GM23338 (cell line): ENCODE data around the gene ARL11. TPM values are rescaled to one million over a fixed set of nuclear protein-coding genes. Genes with fewer than 3 reads are reported as not detected.

Experiments
- ATAC-seq: fragments of 200-7000 bp; cut with Tn5 transposase; 3 replicates; pipeline ENCODE4 v1.9.1; 2020
- DNase-seq: peaks from one replicate; pipeline ENCODE4 v3.0.0-alpha.2; 2015; ENCODE audit warnings: low spot score
- H2AFZ ChIP-seq: fragments of 200-600 bp; sonication (generic); 2 replicates; pipeline ENCODE4 v1.8.0; 2016; ENCODE audit warnings: antibody characterized with exemption, mild to moderate bottlenecking, moderate library complexity
- H3F3A ChIP-seq: fragments of 200-600 bp; sonication (generic); replicated peaks from 2 replicates; pipeline ENCODE4 v1.8.0; 2017; ENCODE audit warnings: antibody characterized with exemption, mixed run types, low read depth
- H3K27ac ChIP-seq: fragments of 200-600 bp; sonication (generic); 2 replicates; pipeline ENCODE4 v1.6.1; 2016; ENCODE audit warnings: low read depth
- H3K27me3 ChIP-seq: fragments of 200-600 bp; sonication (generic); 2 replicates; pipeline ENCODE4 v1.8.0; 2016; ENCODE audit warnings: mild to moderate bottlenecking, mixed run types, moderate library complexity; ENCODE audit not compliant: insufficient read depth
- H3K36me3 ChIP-seq: fragments of 200-600 bp; sonication (generic); 2 replicates; pipeline ENCODE4 v1.8.0; 2016; ENCODE audit warnings: mild to moderate bottlenecking; ENCODE audit not compliant: insufficient read depth
- H3K4me1 ChIP-seq: fragments of 200-600 bp; sonication (generic); 2 replicates; pipeline ENCODE4 v1.8.0; 2016; ENCODE audit warnings: mild to moderate bottlenecking, moderate library complexity; ENCODE audit not compliant: insufficient read depth
- H3K4me2 ChIP-seq: fragments of 200-600 bp; sonication (generic); 2 replicates; pipeline ENCODE4 v1.7.1; 2017; ENCODE audit warnings: mixed run types
- H3K4me3 ChIP-seq: fragments of 200-600 bp; sonication (generic); 2 replicates; pipeline ENCODE4 v1.6.1; 2016; ENCODE audit warnings: mixed run types
- H3K79me2 ChIP-seq: fragments of 200-600 bp; sonication (generic); replicated peaks from 2 replicates; pipeline ENCODE4 v1.8.0; 2017; ENCODE audit warnings: mild to moderate bottlenecking; ENCODE audit not compliant: insufficient read depth
- H3K9me2 ChIP-seq: fragments of 200-600 bp; sonication (generic); 2 replicates; pipeline ENCODE4 v1.8.0; 2017; ENCODE audit not compliant: insufficient read depth
- H4K20me1 ChIP-seq: fragments of 200-600 bp; sonication (generic); replicated peaks from 2 replicates; pipeline ENCODE4 v1.8.0; 2017; ENCODE audit warnings: mild to moderate bottlenecking; ENCODE audit not compliant: insufficient read depth
- H3K27ac Mint-ChIP-seq: 2 replicates; pipeline ENCODE4 v1.8.0; 2020; ENCODE audit warnings: inconsistent platforms, mild to moderate bottlenecking, moderate library complexity, mixed read lengths
- H3K27me3 Mint-ChIP-seq: 3 replicates; pipeline ENCODE4 v1.8.0; 2022; ENCODE audit warnings: low read depth, mild to moderate bottlenecking, moderate library complexity, mixed read lengths, inconsistent platforms; ENCODE audit not compliant: insufficient read depth, poor library complexity
- H3K36me3 Mint-ChIP-seq: 3 replicates; pipeline ENCODE4 v1.8.0; 2021; ENCODE audit warnings: low read depth, mild to moderate bottlenecking, inconsistent platforms, moderate library complexity, mixed read lengths
- H3K4me1 Mint-ChIP-seq: 3 replicates; pipeline ENCODE4 v1.8.0; 2020; ENCODE audit warnings: mild to moderate bottlenecking, inconsistent platforms, mixed read lengths
- H3K4me3 Mint-ChIP-seq: 3 replicates; pipeline ENCODE4 v1.8.0; 2021; ENCODE audit warnings: moderate library complexity, mild to moderate bottlenecking, inconsistent platforms, mixed read lengths
- H3K9me3 Mint-ChIP-seq: 3 replicates; pipeline ENCODE4 v1.8.0; 2020; ENCODE audit warnings: moderate library complexity, mild to moderate bottlenecking, inconsistent platforms, mixed read lengths
- CREB1 ChIP-seq: fragments of 250-450 bp; sonication (Bioruptor Pico); IDR thresholded peaks from 2 replicates; pipeline ENCODE4 v1.5.0; 2020; ENCODE audit warnings: low read depth, mild to moderate bottlenecking, moderate library complexity
- CTCF ChIP-seq, 2 experiments: fragments of 200-600 bp in 1 of 2; sonication (generic) in 1 of 2; conservative IDR thresholded peaks; 2 replicates each; pipeline versions ENCODE4 v1.5.1 to v1.6.1; 2016 to 2017; ENCODE audit warnings: antibody characterized with exemption in 2 of 2, low read depth in 2 of 2, mild to moderate bottlenecking in 2 of 2, moderate library complexity in 1 of 2
- ETS1 ChIP-seq: IDR thresholded peaks from 2 replicates; pipeline ENCODE4 v1.6.1; 2016; ENCODE audit warnings: antibody characterized with exemption
- EZH2 ChIP-seq: fragments of 200-600 bp; sonication (generic); IDR thresholded peaks from one replicate; pipeline ENCODE4 v1.8.0; 2017; ENCODE audit warnings: antibody characterized with exemption, mild to moderate bottlenecking, low read depth; ENCODE audit not compliant: unreplicated experiment
- EZH2phosphoT487 ChIP-seq: fragments of 200-600 bp; sonication (generic); IDR thresholded peaks from one replicate; pipeline ENCODE4 v1.8.1; 2018; ENCODE audit warnings: antibody characterized with exemption; ENCODE audit not compliant: unreplicated experiment
- JUNB ChIP-seq: IDR thresholded peaks from one replicate; pipeline ENCODE4 v1.6.1; 2016; ENCODE audit warnings: antibody characterized with exemption; ENCODE audit not compliant: unreplicated experiment
- NANOG ChIP-seq: IDR thresholded peaks from 2 replicates; pipeline ENCODE4 v1.6.1; 2016; ENCODE audit warnings: antibody characterized with exemption, borderline replicate concordance
- POLR2AphosphoS5 ChIP-seq: IDR thresholded peaks from 2 replicates; pipeline ENCODE4 v1.6.1; 2016; ENCODE audit warnings: antibody characterized with exemption, low read depth
- REST ChIP-seq: IDR thresholded peaks from one replicate; pipeline ENCODE4 v1.6.1; 2018; ENCODE audit warnings: antibody characterized with exemption; ENCODE audit not compliant: unreplicated experiment
- STAT1 ChIP-seq: IDR thresholded peaks from one replicate; pipeline ENCODE4 v1.6.1; 2016; ENCODE audit warnings: antibody characterized with exemption; ENCODE audit not compliant: unreplicated experiment
- ZNF114 ChIP-seq: fragments of 250-450 bp; sonication (Bioruptor Pico); IDR thresholded peaks from 2 replicates; pipeline ENCODE4 v1.5.0; 2020; ENCODE audit warnings: mild to moderate bottlenecking, moderate library complexity
- ZNF331 ChIP-seq: fragments of 250-450 bp; sonication (Bioruptor Pico); IDR thresholded peaks from 2 replicates; pipeline ENCODE4 v1.5.0; 2020; ENCODE audit warnings: low read depth, mild to moderate bottlenecking, moderate library complexity
- ZNF462 ChIP-seq: fragments of 250-450 bp; sonication (Bioruptor Pico); IDR thresholded peaks from 2 replicates; pipeline ENCODE4 v1.5.0; 2020; ENCODE audit warnings: mild to moderate bottlenecking, moderate library complexity
- polyA plus RNA-seq: library from polyadenylated mRNA; unstranded; fragments of >200 nt; fragmentation: Nextera tagmentation; extraction: Ambion mirVana; gene quantifications from 2 replicates; pipeline ENCODE4 v1.2.1, GENCODE V29; 2016
- total RNA-seq: library from RNA; depleted of rRNA; stranded (reverse); fragments of >200 nt; shearing (Covaris generic); gene quantifications from 2 replicates; pipeline ENCODE4 v1.2.3, GENCODE V29; 2014

Gene ARL11
- total and polyA plus RNA-seq, 2 experiments from 2014 or later = 0.32 to 0.52 TPM

- Histone ChIP-seq H2AFZ (no peak overlapping the region), H3K27ac (no peak overlapping the region), H3K4me2 (no peak overlapping the region), H3F3A (0 out of 2 replicates have a peak, but pooled peaks cover 6% of the 10 kb centered on the region), H3K27me3 (no peaks in the 10 kb centered on the region), H4K20me1 (no peaks in the 10 kb centered on the region), H3K9me2 (peaks cover 11% of the 10 kb centered on the region; the same call in 1 of the 2 replicates), H3K79me2 (no peaks in the 10 kb centered on the region), H3K4me1 (peaks cover 7% of the 10 kb centered on the region; the same call in 1 of the 2 replicates), H3K36me3 (no peaks in the 10 kb centered on the region), H3K4me3 (no peak overlapping the region)
- H3K4me1 Mint-ChIP-seq = peaks cover 17% of the 10 kb centered on the region
- H3K36me3 Mint-ChIP-seq = 0 out of 3 replicates have a peak, but pooled peaks cover 4% of the 10 kb centered on the region
- H3K27me3 Mint-ChIP-seq = peaks cover 6% of the 10 kb centered on the region
- TF ChIP-seq ZNF331 (no peak), POLR2AphosphoS5 (no peak), ZNF462 (CRISPR knock-in tag) (no peak), REST (no peak), ZNF114 (CRISPR knock-in tag) (no peak), ETS1 (no peak), CREB1 (no peak), NANOG (no peak), JUNB (no peak), CTCF (conservative IDR thresholded peaks at IDR 0.05; ENCODE audit: low read depth in 2 of 2) (no peak), EZH2 (no peak), STAT1 (no peak), EZH2phosphoT487 (no peak)
- H3K4me3 Mint-ChIP-seq = no peak overlapping the region
- ATAC-seq (no peak), DNase-seq (no peak)
- H3K9me3 Mint-ChIP-seq = no peaks in the 10 kb centered on the region
- H3K27ac Mint-ChIP-seq = no peak overlapping the region
Observed at GRCh38 chr13:49633710-49634109, 5.4 kb downstream of the ARL11 start.
